ENCODE measurements around the gene METTL23. TPM values are rescaled to one million over a fixed set of nuclear protein-coding genes. Genes with fewer than 3 reads are reported as not detected.
A peak's percentile ranks its signal among the peaks of the same experiment; 100 is the strongest.

Gene METTL23

DNA sequence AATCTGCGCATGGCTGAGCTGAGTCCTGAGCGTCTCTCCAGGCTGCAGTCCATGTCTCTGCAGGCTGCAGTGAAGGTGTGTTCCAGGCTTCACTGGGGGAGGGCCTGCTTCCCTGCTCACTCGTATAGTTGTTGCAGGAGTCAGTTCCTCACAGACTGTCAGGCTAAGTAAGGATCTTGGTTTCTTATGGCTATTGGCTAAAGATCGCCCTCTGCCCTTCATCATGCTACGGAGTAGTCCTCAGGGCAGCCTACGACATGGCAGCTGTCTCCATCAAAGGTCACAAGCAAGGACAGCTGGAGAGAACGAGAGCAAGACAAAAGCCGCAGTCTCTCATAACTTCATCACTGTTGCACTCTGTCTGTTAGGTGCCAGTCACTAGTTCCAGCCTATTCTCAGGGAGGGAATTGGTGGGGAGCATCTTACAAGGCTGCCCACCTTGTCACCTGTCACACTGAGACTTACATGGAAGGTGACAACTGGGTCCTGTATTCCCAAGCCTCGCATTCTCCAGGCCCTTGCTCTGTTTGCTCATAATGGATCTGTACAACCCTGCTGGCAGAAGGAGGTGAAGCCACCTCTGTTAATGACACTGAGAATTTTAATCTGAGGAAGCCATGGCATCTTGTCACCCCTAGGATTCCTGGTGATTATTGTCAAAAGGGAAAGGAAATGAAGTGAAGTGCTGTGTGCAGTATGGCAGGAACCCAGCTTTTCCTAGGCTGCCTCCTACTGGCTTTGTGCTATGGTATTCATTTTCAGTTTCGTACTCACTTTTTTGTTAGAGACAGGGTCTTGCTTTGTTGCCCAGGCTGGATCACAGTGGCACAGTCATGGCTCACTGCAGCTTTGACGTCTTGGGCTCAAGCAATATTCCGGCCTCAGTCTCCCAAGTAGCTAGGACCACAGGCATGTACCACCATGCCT lies 54.7 kb downstream of the METTL23 start:
- H2BK12ac ChIP-seq (ENCODE audit: low read length in 2 of 2) = no peak overlapping the region
- no peak overlapping the region for H3K14ac ChIP-seq (ENCODE audit: low read length in 2 of 2)
- no peak overlapping the region for H3K4me3 ChIP-seq (ENCODE audit: insufficient read depth in 1 of 2, low read depth in 1 of 2, low read length in 2 of 2)
- no peak overlapping the region for H3K9ac ChIP-seq (ENCODE audit: low read length)
- H2AK5ac ChIP-seq (ENCODE audit: low read length, severe bottlenecking) = no peak overlapping the region
- no peak overlapping the region for H2BK5ac ChIP-seq (ENCODE audit: low read depth, low read length, poor library complexity, severe bottlenecking)
- no peak overlapping the region for H2AFZ ChIP-seq (ENCODE audit: low read depth, low read length)
- H2BK15ac ChIP-seq (ENCODE audit: low read depth, poor library complexity, severe bottlenecking) = no peak overlapping the region
- H4K91ac ChIP-seq (ENCODE audit: low read length) = no peak overlapping the region
- no peak overlapping the region for H3K23ac ChIP-seq (ENCODE audit: low read length in 2 of 2)
- no peaks in the 10 kb centered on the region for H3K27me3 ChIP-seq (ENCODE audit: control insufficient read depth in 1 of 2, insufficient read depth in 1 of 2, low read length in 2 of 2)
- no peak overlapping the region for H3K4ac ChIP-seq (ENCODE audit: low read depth in 1 of 2, low read length in 2 of 2)
- no peak overlapping the region for H2BK120ac ChIP-seq (ENCODE audit: low read depth, low read length)
- 88% methylated on average over 11 of the region's 12 CpGs for WGBS
- H3K79me1 ChIP-seq (replicated peaks; ENCODE audit: low read length, poor library complexity, severe bottlenecking) = no peaks in the 10 kb centered on the region
- no peak for DNase-seq
- no peak overlapping the region for H3K4me2 ChIP-seq (ENCODE audit: low read length, poor library complexity, severe bottlenecking)
- H4K8ac ChIP-seq (ENCODE audit: low read length) = no peak overlapping the region
- peaks cover 25 to 50% of the 10 kb centered on the region in 2 experiments for H3K36me3 ChIP-seq (ENCODE audit: control insufficient read depth in 1 of 2, insufficient read depth in 2 of 2, low read depth in 1 of 2, low read length in 2 of 2)
- H3K18ac ChIP-seq (ENCODE audit: low read depth in 1 of 2, low read length in 2 of 2) = no peak overlapping the region
- no peaks in the 10 kb centered on the region for H3K9me3 ChIP-seq (ENCODE audit: control insufficient read depth, low read length)
- H3K4me1 ChIP-seq (ENCODE audit: control insufficient read depth, insufficient read depth, low read depth, low read length) = no peaks in the 10 kb centered on the region
- no peak overlapping the region for H3K27ac ChIP-seq (ENCODE audit: low read length, poor library complexity, severe bottlenecking)

DNA sequence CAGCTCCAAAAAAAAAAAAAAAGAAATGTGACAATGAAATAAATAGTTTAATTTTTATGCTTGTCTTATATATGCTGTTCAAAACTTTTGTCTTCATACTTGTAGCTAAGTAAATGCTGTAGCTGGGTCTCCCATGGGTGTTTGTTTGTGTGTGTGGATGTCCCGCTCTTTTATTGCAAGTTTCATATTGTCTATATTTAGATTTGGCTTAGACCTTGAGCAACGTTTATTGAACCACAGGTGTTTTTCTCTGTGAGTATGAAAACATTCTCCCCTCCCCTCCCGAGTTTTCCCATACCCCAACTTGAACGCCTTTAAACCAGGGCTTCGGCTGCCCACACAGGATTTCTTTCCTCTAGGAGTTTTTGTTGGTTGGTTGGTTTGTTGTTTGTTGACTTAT lies 56.5 kb downstream of the METTL23 start:
- H2BK120ac ChIP-seq (ENCODE audit: low read depth, low read length) = no peak overlapping the region
- no peaks in the 10 kb centered on the region for H3K4me1 ChIP-seq (ENCODE audit: control insufficient read depth, insufficient read depth, low read depth, low read length)
- H3K9ac ChIP-seq (ENCODE audit: low read length) = no peak overlapping the region
- peaks cover 15 to 42% of the 10 kb centered on the region in 2 experiments for H3K36me3 ChIP-seq (ENCODE audit: control insufficient read depth in 1 of 2, insufficient read depth in 2 of 2, low read depth in 1 of 2, low read length in 2 of 2)
- no peak overlapping the region for H2AFZ ChIP-seq (ENCODE audit: low read depth, low read length)
- H3K79me1 ChIP-seq (replicated peaks; ENCODE audit: low read length, poor library complexity, severe bottlenecking) = no peaks in the 10 kb centered on the region
- no peak for DNase-seq
- no peak overlapping the region for H2BK5ac ChIP-seq (ENCODE audit: low read depth, low read length, poor library complexity, severe bottlenecking)
- H3K27me3 ChIP-seq (ENCODE audit: control insufficient read depth in 1 of 2, insufficient read depth in 1 of 2, low read length in 2 of 2) = no peaks in the 10 kb centered on the region
- no peak overlapping the region for H3K4me3 ChIP-seq (ENCODE audit: insufficient read depth in 1 of 2, low read depth in 1 of 2, low read length in 2 of 2)
- no peak overlapping the region for H3K14ac ChIP-seq (ENCODE audit: low read length in 2 of 2)
- H3K9me3 ChIP-seq (ENCODE audit: control insufficient read depth, low read length) = no peaks in the 10 kb centered on the region
- no peak overlapping the region for H2BK15ac ChIP-seq (ENCODE audit: low read depth, poor library complexity, severe bottlenecking)
- no peak overlapping the region for H2AK5ac ChIP-seq (ENCODE audit: low read length, severe bottlenecking)
- H2BK12ac ChIP-seq (ENCODE audit: low read length in 2 of 2) = no peak overlapping the region
- no peak overlapping the region for H3K27ac ChIP-seq (ENCODE audit: low read length, poor library complexity, severe bottlenecking)
- no peak overlapping the region for H4K91ac ChIP-seq (ENCODE audit: low read length)
- no peak overlapping the region for H3K4ac ChIP-seq (ENCODE audit: low read depth in 1 of 2, low read length in 2 of 2)
- no peak overlapping the region for H3K4me2 ChIP-seq (ENCODE audit: low read length, poor library complexity, severe bottlenecking)
- H3K18ac ChIP-seq (ENCODE audit: low read depth in 1 of 2, low read length in 2 of 2) = no peak overlapping the region
- no peak overlapping the region for H3K23ac ChIP-seq (ENCODE audit: low read length in 2 of 2)
- no peak overlapping the region for H4K8ac ChIP-seq (ENCODE audit: low read length)
- 96% methylated on average over 3 of the region's 5 CpGs for WGBS

Small RNAs within 50 kb of the gene (small RNA-seq; reads per million reads assigned to genes)
- gene AC005837.3 (ENCODE audit: low read depth) (not detected), gene RF02271 (ENCODE audit: low read depth) (not detected), gene RNU6-97P (ENCODE audit: low read depth) (not detected), gene RNY4P36 (ENCODE audit: low read depth) (14.1 reads per million, percentile 83 among the genes with 10 or more reads in this experiment)
